K562 (cell line): ENCODE measurements around the gene ESPN. TPM values are rescaled to one million over a fixed set of nuclear protein-coding genes. Genes with fewer than 3 reads are reported as not detected.

Source experiments
- CCNT2 ChIP-seq: IDR thresholded peaks from 2 replicates; pipeline ENCODE4 v1.6.1; 2011; ENCODE audit warnings: borderline replicate concordance, low read depth, mild to moderate bottlenecking, moderate library complexity, mixed read lengths, low read length; ENCODE audit not compliant: insufficient read length; ENCODE audit errors: extremely low read depth
- CXXC5 ChIP-seq: fragments of 250-450 bp; sonication (Bioruptor Pico); IDR thresholded peaks from 2 replicates; pipeline ENCODE4 v1.8.0; 2022; ENCODE audit warnings: inconsistent platforms, mild to moderate bottlenecking, moderate library complexity
- EZH2 ChIP-seq: IDR thresholded peaks from 2 replicates; pipeline ENCODE4 v1.6.1; 2012; ENCODE audit warnings: low read depth, mild to moderate bottlenecking, inconsistent platforms, low read length, borderline replicate concordance
- RFX1 ChIP-seq: fragments of 450-650 bp; IDR thresholded peaks from 2 replicates; pipeline ENCODE4 v1.6.1; 2016; ENCODE audit warnings: mild to moderate bottlenecking, moderate library complexity
- SFPQ ChIP-seq: fragments of 200-400 bp; formaldehyde crosslinking; IDR thresholded peaks from 2 replicates; pipeline ENCODE4 v1.6.1; 2017; ENCODE audit warnings: mild to moderate bottlenecking, low read depth, low read length, moderate library complexity
- SP1 ChIP-seq: sonication (generic); formaldehyde crosslinking; IDR thresholded peaks from 2 replicates; pipeline ENCODE4 v1.8.1; 2022; ENCODE audit warnings: mild to moderate bottlenecking, missing genetic modification reagents
- polyA plus RNA-seq, 8 experiments: library from polyadenylated mRNA; depleted of rRNA in 4 of 8; stranded (reverse) in 5 of 8; unstranded in 3 of 8; fragments of >200 nt; fragmentation: Nextera tagmentation in 2 of 8; fragmentation: Illumina TruSeq in 1 of 8; extraction: Ambion mirVana in 2 of 8; extraction: Trizol in 1 of 8; gene quantifications; 2 replicates each; pipeline versions ENCODE4 v1.2.1 to v1.2.3, GENCODE V29; 2011 to 2014; ENCODE audit warnings: inconsistent platforms in 1 of 8, missing spikeins in 1 of 8
- total RNA-seq, 7 experiments: library from RNA; depleted of rRNA in 6 of 7; stranded (reverse); fragments of >200 nt in 6 of 7; fragmentation: Illumina TruSeq in 2 of 7; extraction: Trizol in 2 of 7; gene quantifications; 2 replicates each; pipeline versions ENCODE4 v1.2.1 to v1.2.3, GENCODE V29; 2011 to 2021; ENCODE audit warnings: low replicate concordance in 1 of 7
- TF ChIP-seq, protein P1 (sequence below): fragments of 150-350 bp; IDR thresholded peaks from 2 replicates; pipeline ENCODE4 v1.6.1; 2014; ENCODE audit warnings: low read depth, mild to moderate bottlenecking, low read length, borderline replicate concordance
- TF ChIP-seq, protein P2 (sequence below): fragments of 450-650 bp; IDR thresholded peaks from 2 replicates; pipeline ENCODE4 v1.6.1; 2018; ENCODE audit not compliant: partially characterized antibody

The ESPN gene
- total and polyA plus RNA-seq, 9 of the 15 experiments (the other 6 are each of a cell fraction or from before 2014, with no cell fraction given) = 0.07 to 1.2 (median 0.45) TPM; not detected in 3

DNA sequence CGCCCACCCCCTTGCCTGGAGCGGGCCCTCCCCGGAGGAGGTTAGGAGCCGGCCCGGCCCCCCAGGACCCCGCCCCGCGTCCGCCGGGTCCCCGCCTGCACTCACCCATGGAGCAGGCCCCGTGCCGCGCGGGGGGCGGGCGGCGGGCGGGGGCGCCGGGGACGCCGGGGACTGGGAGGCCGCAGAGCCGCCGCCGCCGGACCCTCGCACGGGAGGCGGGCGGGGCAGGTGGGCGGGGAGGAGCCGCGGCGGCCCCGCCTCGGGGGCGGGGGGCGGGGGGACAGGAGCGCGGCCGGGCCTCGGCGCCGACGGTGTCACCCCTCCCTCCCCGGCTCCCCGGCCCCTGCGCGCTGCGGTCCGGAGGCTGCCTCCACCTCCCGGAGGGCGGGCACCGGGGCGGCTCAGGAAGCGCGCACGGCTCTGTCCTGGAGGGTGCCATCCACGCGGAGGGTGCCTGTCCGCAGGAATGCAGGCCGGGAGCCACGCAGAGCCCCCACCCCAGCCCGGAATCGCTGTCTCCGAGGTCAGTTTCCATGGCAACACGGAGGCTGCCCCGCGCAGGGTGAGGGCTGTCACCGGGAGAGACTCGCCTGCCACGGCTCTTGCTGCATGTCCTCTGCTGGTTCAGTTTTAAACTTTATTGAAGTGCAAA, 72.8 kb downstream of the ESPN start (continued):
- TF ChIP-seq, protein P1, sequence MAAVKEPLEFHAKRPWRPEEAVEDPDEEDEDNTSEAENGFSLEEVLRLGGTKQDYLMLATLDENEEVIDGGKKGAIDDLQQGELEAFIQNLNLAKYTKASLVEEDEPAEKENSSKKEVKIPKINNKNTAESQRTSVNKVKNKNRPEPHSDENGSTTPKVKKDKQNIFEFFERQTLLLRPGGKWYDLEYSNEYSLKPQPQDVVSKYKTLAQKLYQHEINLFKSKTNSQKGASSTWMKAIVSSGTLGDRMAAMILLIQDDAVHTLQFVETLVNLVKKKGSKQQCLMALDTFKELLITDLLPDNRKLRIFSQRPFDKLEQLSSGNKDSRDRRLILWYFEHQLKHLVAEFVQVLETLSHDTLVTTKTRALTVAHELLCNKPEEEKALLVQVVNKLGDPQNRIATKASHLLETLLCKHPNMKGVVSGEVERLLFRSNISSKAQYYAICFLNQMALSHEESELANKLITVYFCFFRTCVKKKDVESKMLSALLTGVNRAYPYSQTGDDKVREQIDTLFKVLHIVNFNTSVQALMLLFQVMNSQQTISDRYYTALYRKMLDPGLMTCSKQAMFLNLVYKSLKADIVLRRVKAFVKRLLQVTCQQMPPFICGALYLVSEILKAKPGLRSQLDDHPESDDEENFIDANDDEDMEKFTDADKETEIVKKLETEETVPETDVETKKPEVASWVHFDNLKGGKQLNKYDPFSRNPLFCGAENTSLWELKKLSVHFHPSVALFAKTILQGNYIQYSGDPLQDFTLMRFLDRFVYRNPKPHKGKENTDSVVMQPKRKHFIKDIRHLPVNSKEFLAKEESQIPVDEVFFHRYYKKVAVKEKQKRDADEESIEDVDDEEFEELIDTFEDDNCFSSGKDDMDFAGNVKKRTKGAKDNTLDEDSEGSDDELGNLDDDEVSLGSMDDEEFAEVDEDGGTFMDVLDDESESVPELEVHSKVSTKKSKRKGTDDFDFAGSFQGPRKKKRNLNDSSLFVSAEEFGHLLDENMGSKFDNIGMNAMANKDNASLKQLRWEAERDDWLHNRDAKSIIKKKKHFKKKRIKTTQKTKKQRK = no peak
- no peak for TF ChIP-seq CCNT2
- TF ChIP-seq, protein P2, sequence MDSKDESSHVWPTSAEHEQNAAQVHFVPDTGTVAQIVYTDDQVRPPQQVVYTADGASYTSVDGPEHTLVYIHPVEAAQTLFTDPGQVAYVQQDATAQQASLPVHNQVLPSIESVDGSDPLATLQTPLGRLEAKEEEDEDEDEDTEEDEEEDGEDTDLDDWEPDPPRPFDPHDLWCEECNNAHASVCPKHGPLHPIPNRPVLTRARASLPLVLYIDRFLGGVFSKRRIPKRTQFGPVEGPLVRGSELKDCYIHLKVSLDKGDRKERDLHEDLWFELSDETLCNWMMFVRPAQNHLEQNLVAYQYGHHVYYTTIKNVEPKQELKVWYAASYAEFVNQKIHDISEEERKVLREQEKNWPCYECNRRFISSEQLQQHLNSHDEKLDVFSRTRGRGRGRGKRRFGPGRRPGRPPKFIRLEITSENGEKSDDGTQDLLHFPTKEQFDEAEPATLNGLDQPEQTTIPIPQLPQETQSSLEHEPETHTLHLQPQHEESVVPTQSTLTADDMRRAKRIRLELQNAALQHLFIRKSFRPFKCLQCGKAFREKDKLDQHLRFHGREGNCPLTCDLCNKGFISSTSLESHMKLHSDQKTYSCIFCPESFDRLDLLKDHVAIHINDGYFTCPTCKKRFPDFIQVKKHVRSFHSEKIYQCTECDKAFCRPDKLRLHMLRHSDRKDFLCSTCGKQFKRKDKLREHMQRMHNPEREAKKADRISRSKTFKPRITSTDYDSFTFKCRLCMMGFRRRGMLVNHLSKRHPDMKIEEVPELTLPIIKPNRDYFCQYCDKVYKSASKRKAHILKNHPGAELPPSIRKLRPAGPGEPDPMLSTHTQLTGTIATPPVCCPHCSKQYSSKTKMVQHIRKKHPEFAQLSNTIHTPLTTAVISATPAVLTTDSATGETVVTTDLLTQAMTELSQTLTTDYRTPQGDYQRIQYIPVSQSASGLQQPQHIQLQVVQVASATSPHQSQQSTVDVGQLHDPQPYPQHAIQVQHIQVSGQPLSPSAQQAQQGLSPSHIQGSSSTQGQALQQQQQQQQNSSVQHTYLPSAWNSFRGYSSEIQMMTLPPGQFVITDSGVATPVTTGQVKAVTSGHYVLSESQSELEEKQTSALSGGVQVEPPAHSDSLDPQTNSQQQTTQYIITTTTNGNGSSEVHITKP = peak; percentile 68
- TF ChIP-seq SP1 (CRISPR knock-in tag) = no peak
- no peak for TF ChIP-seq SFPQ
- peak; percentile 92 for TF ChIP-seq RFX1
- 0 out of 2 replicates have a peak, but pooled peaks have one; percentile 28 for TF ChIP-seq CXXC5 (CRISPR knock-in tag)
- TF ChIP-seq EZH2 = 0 out of 2 replicates have a peak, but pooled peaks have one; percentile 64
